Uterus (tissue), 4 donors: Measurements from ENCODE around the gene IFNLR1. TPM values are rescaled to one million over a fixed set of nuclear protein-coding genes. Genes with fewer than 3 reads are reported as not detected.

Experiments
- DNase-seq, 2 donors: peaks; one replicate each; pipeline ENCODE4 v3.0.0-alpha.2; 2019 to 2020
- H3K27ac ChIP-seq, 2 donors: fragments of 200-600 bp; sonication (generic); 1 replicate in 1 of 2; 2 replicates in 1 of 2; pipeline ENCODE4 v1.5.1; 2016 to 2018
- H3K27me3 ChIP-seq, 2 donors: fragments of 200-600 bp; sonication (generic); one replicate each; pipeline ENCODE4 v1.5.1; 2018 to 2019; ENCODE audit warnings: control low read depth in 1 of 2
- H3K36me3 ChIP-seq, 2 donors: fragments of 200-600 bp; sonication (generic); one replicate each; pipeline ENCODE4 v1.5.1; 2019; ENCODE audit warnings: control low read depth in 1 of 2
- H3K4me1 ChIP-seq, 2 donors: fragments of 200-600 bp; sonication (generic); one replicate each; pipeline ENCODE4 v1.5.1; 2018 to 2019; ENCODE audit warnings: control low read depth in 1 of 2
- H3K4me3 ChIP-seq, 2 donors: fragments of 200-600 bp; sonication (generic); 1 replicate in 1 of 2; 2 replicates in 1 of 2; pipeline ENCODE4 v1.5.1; 2018 to 2019; ENCODE audit warnings: mild to moderate bottlenecking in 1 of 2
- H3K9me3 ChIP-seq, 2 donors: fragments of 200-600 bp; sonication (generic); one replicate each; pipeline ENCODE4 v1.5.1; 2019; ENCODE audit warnings: control low read depth in 1 of 2
- POLR2A ChIP-seq, 2 donors: fragments of 450-650 bp; IDR thresholded peaks; one replicate each; pipeline ENCODE4 v1.6.1; 2016; ENCODE audit warnings: antibody characterized with exemption in 2 of 2, mild to moderate bottlenecking in 1 of 2, moderate library complexity in 1 of 2
- intact Hi-C: fragments of 100-400 bp; cut with DNase I; formaldehyde crosslinking; loops from one replicate; pipeline ENCODE4 v1.15.1; 2023; ENCODE audit warnings: low total_unique reads
- total RNA-seq, 4 donors: library from RNA; depleted of rRNA in 3 of 4; stranded (reverse); fragments of >200 nt in 3 of 4; gene quantifications; one replicate each; pipeline versions ENCODE4 v1.1.0 to v1.2.4, GENCODE V29; 2014 to 2023
- TF ChIP-seq, protein P1 (sequence below), 4 experiments: fragments of 200-600 bp in 2 of 4; fragments of 450-650 bp in 2 of 4; sonication (generic) in 2 of 4; IDR thresholded peaks; one replicate each; pipeline ENCODE4 v1.5.1; 2016 to 2019; ENCODE audit warnings: antibody characterized with exemption in 4 of 4, mild to moderate bottlenecking in 2 of 4, moderate library complexity in 1 of 4
- donor health status: DM: yes; HTN: yes; CAD: no.

The IFNLR1 gene
- total RNA-seq, 4 donors from 2014 or later: 0.29 to 2.6 (median 1.3) TPM; not detected in 1

- TF ChIP-seq, protein P1, sequence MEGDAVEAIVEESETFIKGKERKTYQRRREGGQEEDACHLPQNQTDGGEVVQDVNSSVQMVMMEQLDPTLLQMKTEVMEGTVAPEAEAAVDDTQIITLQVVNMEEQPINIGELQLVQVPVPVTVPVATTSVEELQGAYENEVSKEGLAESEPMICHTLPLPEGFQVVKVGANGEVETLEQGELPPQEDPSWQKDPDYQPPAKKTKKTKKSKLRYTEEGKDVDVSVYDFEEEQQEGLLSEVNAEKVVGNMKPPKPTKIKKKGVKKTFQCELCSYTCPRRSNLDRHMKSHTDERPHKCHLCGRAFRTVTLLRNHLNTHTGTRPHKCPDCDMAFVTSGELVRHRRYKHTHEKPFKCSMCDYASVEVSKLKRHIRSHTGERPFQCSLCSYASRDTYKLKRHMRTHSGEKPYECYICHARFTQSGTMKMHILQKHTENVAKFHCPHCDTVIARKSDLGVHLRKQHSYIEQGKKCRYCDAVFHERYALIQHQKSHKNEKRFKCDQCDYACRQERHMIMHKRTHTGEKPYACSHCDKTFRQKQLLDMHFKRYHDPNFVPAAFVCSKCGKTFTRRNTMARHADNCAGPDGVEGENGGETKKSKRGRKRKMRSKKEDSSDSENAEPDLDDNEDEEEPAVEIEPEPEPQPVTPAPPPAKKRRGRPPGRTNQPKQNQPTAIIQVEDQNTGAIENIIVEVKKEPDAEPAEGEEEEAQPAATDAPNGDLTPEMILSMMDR (IDR thresholded peaks at IDR 0.05): no peak
- TF ChIP-seq POLR2A (IDR thresholded peaks at IDR 0.05): no peak
- Histone ChIP-seq H3K4me1 (no peaks in the 10 kb centered on the region), H3K27me3 (no peaks in the 10 kb centered on the region), H3K9me3 (no peaks in the 10 kb centered on the region), H3K27ac (no peak overlapping the region), H3K36me3 (no peaks in the 10 kb centered on the region), H3K4me3 (no peak overlapping the region)
- DNase-seq: no peak
- intact Hi-C loops: no loop called here
These were observed 29.1 kb downstream of the IFNLR1 start for GRCh38 chr1:24157918-24158481.

DNA sequence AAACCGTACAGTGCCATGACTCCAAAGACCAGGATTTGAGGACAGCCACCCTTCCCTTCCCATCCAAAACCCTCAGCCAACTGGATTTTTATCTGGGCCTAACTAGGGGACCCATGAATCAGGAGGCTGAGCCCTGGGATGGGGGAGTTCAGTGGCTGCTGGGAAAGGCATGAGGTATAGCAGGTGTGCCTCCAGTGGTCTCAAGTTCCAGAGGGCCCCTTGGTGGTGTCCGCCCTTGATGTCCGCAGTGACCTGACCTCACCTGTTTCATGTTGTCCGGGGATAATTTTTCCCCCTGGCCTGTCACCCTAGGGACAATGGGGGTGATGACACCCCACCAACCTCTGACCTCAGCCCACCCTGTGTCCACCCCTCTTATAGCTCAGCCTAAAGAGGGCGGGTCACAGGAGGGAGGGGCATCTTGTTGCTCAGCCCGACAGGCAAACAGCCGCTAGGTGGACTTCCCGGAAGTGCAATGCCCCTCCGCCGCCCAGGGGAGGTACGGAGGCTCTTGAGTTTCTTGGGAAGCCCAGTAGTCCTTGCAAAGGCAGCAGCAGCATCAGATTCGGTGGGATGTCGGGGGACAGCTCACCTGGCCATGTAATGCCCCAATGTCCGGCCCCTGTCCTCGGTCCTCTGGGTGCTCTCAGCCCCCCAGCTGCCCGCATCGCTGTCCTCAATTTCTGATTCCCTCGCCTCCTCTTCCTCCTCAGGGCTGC lies 30.4 kb downstream of the IFNLR1 start:
- no peak for DNase-seq
- H3K27ac ChIP-seq: no peak overlapping the region
- no peak for TF ChIP-seq POLR2A (IDR thresholded peaks at IDR 0.05)
- TF ChIP-seq, protein P1 (IDR thresholded peaks at IDR 0.05): no peak
- H3K36me3 ChIP-seq: no peaks in the 10 kb centered on the region
- intact Hi-C loops: no loop called here
- no peaks in the 10 kb centered on the region for H3K27me3 ChIP-seq
- H3K4me3 ChIP-seq: no peak overlapping the region
- H3K4me1 ChIP-seq: no peaks in the 10 kb centered on the region
- H3K9me3 ChIP-seq: no peaks in the 10 kb centered on the region

DNA sequence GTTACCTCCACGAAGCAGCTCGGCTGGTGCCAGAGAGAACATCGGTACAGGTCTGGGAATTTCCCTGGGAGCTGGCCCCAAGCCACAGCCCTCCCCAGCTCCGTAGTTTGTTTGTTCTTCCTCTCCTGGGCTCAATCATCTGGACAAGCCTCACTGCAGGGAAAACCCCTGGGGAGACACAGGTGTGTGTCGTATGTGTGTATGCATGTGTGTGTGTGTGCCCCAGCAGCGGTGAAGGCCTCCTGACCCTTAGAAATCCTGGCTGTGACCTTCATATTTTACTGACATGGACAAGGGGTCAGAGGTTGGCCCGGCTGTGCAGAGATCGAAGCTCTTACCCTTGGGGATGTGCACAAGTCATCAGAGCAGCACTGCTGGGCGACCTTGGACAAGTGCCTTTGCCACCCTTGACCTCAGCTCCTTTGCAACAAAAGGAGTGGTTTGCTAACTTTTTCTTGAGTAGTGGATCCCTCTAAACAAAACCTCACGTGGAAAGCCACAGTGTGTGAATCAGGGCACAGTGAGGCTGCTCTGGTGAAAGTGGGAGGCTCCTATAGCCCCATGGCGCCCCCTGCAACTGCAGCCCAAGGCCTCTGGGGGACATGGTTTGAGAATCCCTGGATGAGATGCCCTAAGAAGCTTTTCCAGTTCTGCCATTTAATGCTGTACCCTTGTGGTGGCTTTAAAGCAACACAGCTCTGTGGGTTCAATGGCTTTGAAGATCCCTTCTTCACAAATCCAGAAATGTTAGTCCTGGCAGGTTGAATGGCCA lies 31.9 kb downstream of the IFNLR1 start:
- no peaks in the 10 kb centered on the region for H3K27me3 ChIP-seq
- DNase-seq: no peak
- H3K27ac ChIP-seq: no peak overlapping the region
- no peaks in the 10 kb centered on the region for H3K36me3 ChIP-seq
- TF ChIP-seq POLR2A (IDR thresholded peaks at IDR 0.05): no peak
- TF ChIP-seq, protein P1 (IDR thresholded peaks at IDR 0.05): no peak
- H3K9me3 ChIP-seq: no peaks in the 10 kb centered on the region
- intact Hi-C loops: no loop called here
- no peaks in the 10 kb centered on the region for H3K4me1 ChIP-seq
- no peak overlapping the region for H3K4me3 ChIP-seq

- Histone ChIP-seq H3K27ac (no peak overlapping the region), H3K36me3 (no peaks in the 10 kb centered on the region), H3K27me3 (no peaks in the 10 kb centered on the region), H3K9me3 (no peaks in the 10 kb centered on the region), H3K4me3 (no peak overlapping the region), H3K4me1 (no peaks in the 10 kb centered on the region)
- DNase-seq: no peak
- intact Hi-C loops: no loop called here
- TF ChIP-seq POLR2A (IDR thresholded peaks at IDR 0.05): no peak
- TF ChIP-seq, protein P1 (IDR thresholded peaks at IDR 0.05): no peak
These were observed 32.9 kb downstream of the IFNLR1 start for GRCh38 chr1:24154215-24154614.
